HG03060 (cell line): Measurements from ENCODE around the gene LRRTM3.

Experiments used
- ATAC-seq: cut with Tn5 transposase; IDR thresholded peaks from one replicate; pipeline ENCODE4 v1.9.1; 2021; ENCODE audit warnings: low read depth, moderate number of reproducible peaks; ENCODE audit not compliant: unreplicated experiment

Gene LRRTM3

DNA sequence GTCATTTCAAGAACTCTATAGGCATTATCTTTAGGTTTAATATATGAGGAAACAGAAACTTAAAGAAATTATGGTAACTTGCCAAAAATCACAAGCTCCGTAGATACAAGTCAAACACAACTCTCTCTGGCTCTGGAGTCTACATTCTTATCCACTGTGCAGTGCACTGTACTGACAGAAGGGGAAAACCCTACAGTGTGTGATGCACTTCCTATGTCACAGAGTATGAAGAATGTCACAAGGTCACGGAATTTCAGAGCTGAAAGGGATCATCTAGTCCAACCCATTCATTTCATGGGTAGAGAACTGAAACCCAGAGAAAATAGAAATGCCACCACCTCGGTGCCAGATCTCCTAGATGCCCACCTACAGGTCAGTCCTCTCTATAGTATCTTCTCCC lies 86.1 kb downstream of the LRRTM3 start:
- no peak for ATAC-seq

DNA sequence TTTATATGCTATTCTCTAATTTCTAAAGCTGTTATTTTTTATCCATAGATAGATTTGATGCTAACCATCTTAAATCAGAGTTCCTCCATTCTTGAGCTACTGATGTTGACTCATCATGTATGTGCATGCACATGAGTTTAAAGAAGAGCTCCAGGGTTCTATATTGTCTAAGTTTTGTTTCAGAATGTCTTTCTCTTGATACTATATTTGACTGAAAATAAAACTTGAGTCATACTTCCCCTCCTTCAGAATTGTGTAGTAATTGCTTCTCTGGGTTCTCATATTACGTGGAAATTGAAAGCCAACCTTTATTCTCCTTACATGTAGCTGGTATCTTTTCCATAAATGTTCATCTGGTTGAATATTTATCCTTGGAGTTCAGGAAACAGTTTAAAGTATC lies 89.4 kb downstream of the LRRTM3 start:
- ATAC-seq = no peak

DNA sequence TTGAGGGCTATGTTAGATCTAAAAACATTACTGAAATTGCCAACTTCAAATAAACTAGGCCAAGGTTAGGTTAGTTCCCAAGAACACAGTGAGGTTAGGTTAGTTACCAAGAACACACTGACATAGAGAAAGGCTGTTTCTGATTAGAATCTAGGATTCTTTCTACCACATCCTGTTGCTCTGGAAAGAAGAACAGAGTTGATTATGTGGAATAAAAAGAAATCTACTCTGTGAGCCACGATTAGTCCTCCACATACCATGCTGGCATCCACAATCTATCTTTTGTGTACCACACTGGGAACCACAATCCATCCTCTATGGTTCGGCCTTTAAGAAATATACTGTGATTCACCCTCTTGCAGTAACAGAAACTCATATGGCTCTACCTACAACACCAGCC lies 91.4 kb downstream of the LRRTM3 start:
- ATAC-seq = no peak

- ATAC-seq = no peak
These were observed 96.3 kb downstream of the LRRTM3 start for GRCh38 chr10:67022099-67022498.

- ATAC-seq = no peak
These were observed 108.0 kb downstream of the LRRTM3 start for GRCh38 chr10:67033878-67034277.

DNA sequence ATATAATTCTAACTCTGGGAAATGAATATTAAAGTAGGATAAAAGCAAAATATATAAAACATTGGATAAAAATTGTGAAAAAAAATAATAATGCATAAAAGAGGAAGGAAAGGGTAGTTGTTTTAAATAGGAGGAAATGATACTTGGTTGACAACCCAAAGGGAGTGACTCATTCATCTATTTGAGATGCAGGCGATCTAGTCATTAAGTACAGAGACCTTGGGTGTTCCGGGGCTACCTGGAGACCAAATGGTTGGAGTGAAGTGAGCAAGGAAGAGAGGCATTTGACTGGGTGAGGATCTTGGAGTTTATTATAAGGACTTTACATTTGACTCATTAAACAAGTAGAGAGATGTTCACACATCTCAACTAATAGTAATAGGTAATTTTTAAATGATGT lies 111.0 kb downstream of the LRRTM3 start:
- ATAC-seq = no peak

DNA sequence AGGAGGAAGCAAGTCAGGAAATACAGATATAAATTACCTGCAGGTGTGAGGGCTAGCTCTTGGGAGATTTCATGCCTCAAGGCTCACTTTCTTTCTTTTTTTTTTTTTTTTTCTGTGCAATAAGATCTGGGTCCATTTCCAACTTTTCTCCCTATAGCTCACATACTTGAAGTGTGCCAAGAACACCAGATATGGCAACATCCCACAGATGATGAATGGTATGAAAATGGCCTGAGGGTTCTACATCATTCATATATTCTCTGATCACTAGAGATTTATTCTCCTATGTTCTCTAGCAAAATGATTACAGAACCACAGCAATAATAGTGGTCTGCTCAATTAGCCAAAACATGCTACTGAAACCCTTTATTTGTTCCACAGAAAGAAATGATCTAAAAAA lies 117.2 kb downstream of the LRRTM3 start:
- ATAC-seq = no peak

DNA sequence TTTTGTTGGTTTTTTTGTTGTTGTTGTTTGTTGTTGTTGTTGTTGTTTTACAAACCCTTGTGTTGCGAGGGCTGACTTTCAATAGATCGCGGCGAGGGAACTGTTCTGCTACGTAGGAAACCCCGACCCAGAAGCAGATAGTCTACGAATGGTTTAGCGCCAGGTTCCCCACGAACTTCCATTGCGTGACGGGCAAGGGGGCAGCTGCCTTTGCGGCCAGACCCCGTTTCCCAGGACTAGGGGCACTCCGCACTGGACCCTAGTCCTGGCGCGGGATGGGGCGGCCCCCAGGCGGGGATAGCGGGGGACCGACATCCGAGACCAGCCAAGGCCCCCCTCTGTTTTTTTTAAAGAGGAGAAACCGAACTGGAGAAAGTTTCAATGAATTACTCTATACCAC lies 119.6 kb downstream of the LRRTM3 start:
- no peak for ATAC-seq

GRCh38 chr10:67046507-67046906 lies 120.7 kb downstream of the LRRTM3 start:
- no peak for ATAC-seq

DNA sequence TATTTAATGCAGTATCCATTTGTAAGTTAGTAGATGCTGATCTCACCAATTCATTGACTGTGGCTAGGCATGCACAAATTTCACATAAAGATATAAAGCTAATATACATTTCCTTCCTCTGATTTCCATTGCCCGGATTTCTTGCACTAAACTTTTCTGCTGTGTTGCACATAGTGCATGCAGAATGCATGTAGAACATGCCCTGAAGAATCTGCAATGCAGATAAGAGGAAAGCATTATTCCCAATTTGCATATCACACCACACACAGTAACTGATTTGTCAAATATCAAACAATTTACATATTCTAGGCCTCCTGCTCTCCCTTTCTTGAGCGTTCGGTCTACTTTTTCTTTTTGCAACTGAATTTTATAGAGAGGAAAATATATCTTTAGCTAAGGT lies 124.2 kb downstream of the LRRTM3 start:
- no peak for ATAC-seq

DNA sequence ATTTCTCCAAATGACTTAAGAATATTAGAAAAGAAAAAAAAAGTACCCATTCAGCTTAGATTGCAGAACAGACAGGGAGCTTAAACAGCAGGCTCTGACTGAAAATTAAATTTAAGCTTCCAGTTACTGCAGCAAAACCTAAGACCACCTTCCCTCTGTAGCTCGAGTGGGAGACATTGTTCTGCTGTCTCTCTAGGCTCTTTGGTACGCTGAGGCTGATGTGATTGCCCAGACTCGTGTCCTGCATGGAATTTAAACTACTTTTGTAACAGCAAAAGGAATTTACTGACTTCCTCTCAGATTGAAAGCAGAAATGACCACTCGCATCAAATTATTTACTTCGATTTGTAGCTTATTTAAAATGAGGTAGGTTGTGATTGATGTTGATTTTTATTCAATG lies 124.6 kb downstream of the LRRTM3 start:
- ATAC-seq = no peak

DNA sequence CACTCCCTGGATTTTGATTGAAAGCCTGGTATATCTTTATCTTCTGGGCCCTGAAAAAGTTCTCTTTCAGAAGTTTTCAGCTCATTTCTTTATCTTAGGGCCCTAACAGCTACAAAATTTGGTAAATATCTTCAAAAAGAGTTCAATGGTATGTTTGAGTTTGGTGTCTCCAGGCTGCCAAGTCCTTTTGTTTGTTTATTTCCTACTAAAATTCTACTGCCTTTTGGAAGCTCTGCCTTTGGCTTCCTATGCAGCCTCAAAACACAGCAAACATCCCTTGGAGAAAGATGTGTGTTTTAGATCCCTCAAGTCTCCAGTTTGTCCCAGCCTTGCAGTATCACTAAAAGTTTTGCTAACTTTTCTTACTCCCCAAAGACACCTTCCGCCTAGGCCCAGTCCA lies 146.8 kb downstream of the LRRTM3 start:
- no peak for ATAC-seq

- ATAC-seq = no peak
These were observed 149.7 kb downstream of the LRRTM3 start for GRCh38 chr10:67075491-67075971.

DNA sequence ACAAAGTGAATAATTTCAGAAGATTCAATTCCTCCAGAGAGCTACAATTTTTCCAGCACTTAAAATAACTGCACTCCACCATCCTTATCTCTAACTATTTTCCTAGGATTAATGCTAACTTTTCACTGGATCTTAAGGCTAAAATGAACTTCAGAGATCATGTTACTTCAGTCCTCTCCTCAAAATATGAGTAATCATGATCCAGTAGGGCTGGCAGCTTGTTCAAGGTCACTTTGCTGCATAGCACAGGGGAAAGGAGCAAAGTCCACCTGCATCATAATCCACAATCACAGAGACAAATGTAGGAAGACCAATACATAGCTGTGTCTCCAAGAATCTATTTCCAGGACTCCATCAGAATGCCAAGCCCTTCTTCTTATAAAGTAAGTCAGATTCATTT lies 150.3 kb downstream of the LRRTM3 start:
- no peak for ATAC-seq

DNA sequence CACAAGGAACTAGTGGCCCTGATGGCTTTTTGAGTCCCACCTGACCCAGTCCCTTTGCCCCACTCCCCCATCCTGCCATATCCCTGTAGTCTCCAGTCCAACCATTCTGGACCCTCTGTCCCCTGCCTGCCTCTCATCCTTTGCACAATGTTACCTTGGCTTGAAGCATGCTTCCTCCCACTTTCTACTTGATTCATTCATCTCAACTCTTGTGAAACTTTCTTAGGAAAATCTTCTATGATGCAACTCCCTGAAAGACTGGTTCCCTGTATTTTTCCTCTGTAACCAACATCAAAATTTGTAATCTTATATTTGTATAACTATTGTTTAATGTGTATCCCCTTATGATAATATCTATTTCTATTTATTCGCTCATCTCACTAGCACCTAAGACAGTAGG lies 151.5 kb downstream of the LRRTM3 start:
- ATAC-seq = no peak

GRCh38 chr10:67079126-67079525 lies 153.3 kb downstream of the LRRTM3 start:
- ATAC-seq = no peak

- no peak for ATAC-seq
These were observed 160.7 kb downstream of the LRRTM3 start for GRCh38 chr10:67086327-67087134.

- ATAC-seq = no peak
These were observed 161.2 kb downstream of the LRRTM3 start for GRCh38 chr10:67087135-67087425.

GRCh38 chr10:67088036-67088435 lies 162.2 kb downstream of the LRRTM3 start:
- ATAC-seq = no peak

DNA sequence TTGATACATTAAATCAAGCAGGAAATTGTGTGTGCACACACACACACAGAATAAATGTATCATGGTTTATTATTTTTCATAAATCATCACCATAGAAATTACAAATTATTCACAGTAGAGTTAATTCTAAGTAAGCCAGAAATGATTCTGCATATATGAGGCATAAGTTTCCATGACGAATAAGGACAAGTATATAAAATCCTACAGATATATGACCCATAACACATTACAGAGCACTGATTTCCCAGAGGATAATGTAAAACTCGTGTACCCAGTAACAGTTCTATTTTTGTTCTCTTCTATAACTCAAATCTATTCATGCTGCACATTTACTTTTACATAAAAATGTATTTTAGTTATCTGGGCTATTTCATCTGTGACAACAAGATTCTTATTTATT lies 169.7 kb downstream of the LRRTM3 start:
- ATAC-seq = no peak

DNA sequence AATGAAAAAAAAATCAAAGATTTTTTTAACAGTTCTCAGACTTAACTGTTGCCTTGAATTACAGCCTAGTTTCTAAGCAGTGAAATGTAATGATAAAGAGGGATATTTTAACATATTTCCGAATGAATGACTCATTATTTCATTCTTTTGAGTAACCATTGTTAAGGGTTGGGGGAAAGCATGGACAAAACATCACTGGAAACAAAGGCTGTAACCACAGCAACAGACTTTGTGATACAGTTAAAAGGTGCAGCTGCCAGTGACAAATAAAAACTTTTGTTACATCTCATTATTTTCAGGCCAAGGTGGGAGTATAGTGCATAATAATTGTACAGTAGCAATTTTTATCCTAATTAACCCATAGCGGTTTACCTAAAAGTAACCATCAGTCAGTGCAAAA lies 172.6 kb downstream of the LRRTM3 start:
- ATAC-seq = no peak

DNA sequence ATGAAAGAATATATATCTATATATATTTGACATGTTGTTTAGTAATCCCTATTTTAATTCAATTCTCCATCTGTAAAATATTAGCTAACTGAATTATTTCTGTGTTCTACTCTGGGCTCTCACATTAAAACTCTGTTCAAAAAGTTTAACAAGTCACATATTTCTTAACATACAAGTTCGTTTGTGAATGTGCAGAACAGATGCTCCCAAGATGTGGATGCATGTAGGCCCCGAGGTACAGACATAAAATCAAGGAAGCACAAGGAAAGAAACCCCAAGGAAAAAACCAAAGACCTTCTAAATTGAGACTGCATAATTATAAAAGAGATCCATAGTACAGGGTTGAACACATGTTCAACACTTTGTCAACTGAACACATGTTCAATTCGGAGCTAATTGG lies 175.1 kb downstream of the LRRTM3 start:
- ATAC-seq = no peak

DNA sequence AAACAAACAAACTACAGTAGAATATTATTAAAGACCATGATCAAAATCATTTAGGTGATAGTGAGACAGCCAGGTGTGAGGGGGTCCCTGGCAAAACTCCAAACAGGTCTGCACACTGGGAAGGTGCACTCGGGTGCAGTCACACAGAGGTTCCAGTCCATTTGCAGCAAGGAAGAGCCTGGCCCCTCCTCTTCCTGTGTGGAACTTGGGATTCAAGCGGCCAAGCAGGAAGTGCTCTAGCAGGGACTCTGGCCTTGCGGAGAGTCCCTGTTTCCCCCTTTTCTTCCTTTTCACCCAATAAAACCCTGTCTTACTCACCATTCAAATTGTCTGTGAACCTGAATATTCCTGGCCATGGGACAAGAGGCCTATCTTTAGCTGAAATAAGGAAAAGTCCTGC lies 181.8 kb downstream of the LRRTM3 start:
- no peak for ATAC-seq
